ENCODE data around the gene TENM4. TPM values are rescaled to one million over a fixed set of nuclear protein-coding genes. Genes with fewer than 3 reads are reported as not detected.

Gene TENM4
- total RNA-seq, 1 experiment from 2014 or later, result 9.9 TPM

- H3K36me3 Mint-ChIP-seq (ENCODE audit: insufficient read depth, unreplicated experiment), result no peaks in the 10 kb centered on the region
- intact Hi-C loops (cut with micrococcal nuclease), result no loop called here
- CTCF ChIA-PET, result no interaction called here
These were observed 300.9 kb downstream of the TENM4 start for GRCh38 chr11:79139900-79140299.

GRCh38 chr11:79129702-79130101, 311.1 kb downstream of the TENM4 start:
- CTCF ChIA-PET, result interaction anchor here (0.8 kb wide), 1 partner anchor 139 kb away, joined by 4 read pairs; no protein-coding TSS in a partner anchor
- no peak overlapping the region for H3K27ac Mint-ChIP-seq (ENCODE audit: low read depth, unreplicated experiment)

More at GRCh38 chr11:79139900-79140299, 300.9 kb downstream of the TENM4 start:
- Mint-ChIP-seq H3K27me3 (ENCODE audit: insufficient read depth, unreplicated experiment) (no peaks in the 10 kb centered on the region), H3K9me3 (ENCODE audit: unreplicated experiment) (no peaks in the 10 kb centered on the region), H3K27ac (ENCODE audit: low read depth, unreplicated experiment) (no peak overlapping the region), H3K4me3 (ENCODE audit: unreplicated experiment) (no peak overlapping the region), H3K4me1 (ENCODE audit: insufficient read depth, unreplicated experiment) (no peaks in the 10 kb centered on the region)
- POLR2A ChIA-PET, result no interaction called here
- TF ChIP-seq CTCF (IDR thresholded peaks at IDR 0.05; ENCODE audit: unreplicated experiment), result no peak
- DNase-seq (ENCODE audit: unreplicated experiment), result no peak
- no TSS peak for BruUV-seq (replicated peaks)

GRCh38 chr11:79128291-79128690, 312.5 kb downstream of the TENM4 start:
- no peak for DNase-seq (ENCODE audit: unreplicated experiment)
- Mint-ChIP-seq H3K36me3 (ENCODE audit: insufficient read depth, unreplicated experiment) (no peaks in the 10 kb centered on the region), H3K27ac (ENCODE audit: low read depth, unreplicated experiment) (no peak overlapping the region), H3K4me3 (ENCODE audit: unreplicated experiment) (no peak overlapping the region), H3K27me3 (ENCODE audit: insufficient read depth, unreplicated experiment) (no peaks in the 10 kb centered on the region), H3K4me1 (ENCODE audit: insufficient read depth, unreplicated experiment) (no peaks in the 10 kb centered on the region), H3K9me3 (ENCODE audit: unreplicated experiment) (no peaks in the 10 kb centered on the region)
- ChIA-PET POLR2A (interaction anchor here (0.6 kb wide), 1 partner anchor 202 kb away, joined by 3 read pairs; no protein-coding TSS in a partner anchor), CTCF (interaction anchor here (0.6 to 0.8 kb wide), 2 partner anchors 32 to 301 kb away, joined by 3 to 4 read pairs; no protein-coding TSS in a partner anchor)
- intact Hi-C loops (cut with micrococcal nuclease), result no loop called here
- no TSS peak for BruUV-seq (replicated peaks)
- TF ChIP-seq CTCF (IDR thresholded peaks at IDR 0.05; ENCODE audit: unreplicated experiment), result no peak

More at GRCh38 chr11:79129702-79130101, 311.1 kb downstream of the TENM4 start:
- no TSS peak for BruUV-seq (replicated peaks)
- POLR2A ChIA-PET, result no interaction called here
- intact Hi-C loops (cut with micrococcal nuclease), result no loop called here
- no peak for DNase-seq (ENCODE audit: unreplicated experiment)
- H3K27me3 Mint-ChIP-seq (ENCODE audit: insufficient read depth, unreplicated experiment), result no peaks in the 10 kb centered on the region
- H3K9me3 Mint-ChIP-seq (ENCODE audit: unreplicated experiment), result no peaks in the 10 kb centered on the region
- H3K4me1 Mint-ChIP-seq (ENCODE audit: insufficient read depth, unreplicated experiment), result no peaks in the 10 kb centered on the region
- no peak overlapping the region for H3K4me3 Mint-ChIP-seq (ENCODE audit: unreplicated experiment)
- H3K36me3 Mint-ChIP-seq (ENCODE audit: insufficient read depth, unreplicated experiment), result no peaks in the 10 kb centered on the region
- no peak for TF ChIP-seq CTCF (IDR thresholded peaks at IDR 0.05; ENCODE audit: unreplicated experiment)

GRCh38 chr11:79122759-79123158, 318.1 kb downstream of the TENM4 start:
- H3K4me1 Mint-ChIP-seq (ENCODE audit: insufficient read depth, unreplicated experiment), result no peaks in the 10 kb centered on the region
- intact Hi-C loops (cut with micrococcal nuclease), result no loop called here
- DNase-seq (ENCODE audit: unreplicated experiment), result no peak
- no peak for TF ChIP-seq CTCF (IDR thresholded peaks at IDR 0.05; ENCODE audit: unreplicated experiment)
- H3K4me3 Mint-ChIP-seq (ENCODE audit: unreplicated experiment), result no peak overlapping the region
- POLR2A ChIA-PET, result no interaction called here
- H3K9me3 Mint-ChIP-seq (ENCODE audit: unreplicated experiment), result no peaks in the 10 kb centered on the region
- CTCF ChIA-PET, result interaction anchor here (0.6 to 0.8 kb wide), 2 partner anchors 22 to 60 kb away, joined by 3 to 6 read pairs; no protein-coding TSS in a partner anchor
- no peak overlapping the region for H3K27ac Mint-ChIP-seq (ENCODE audit: low read depth, unreplicated experiment)
- BruUV-seq (replicated peaks), result no TSS peak
- H3K27me3 Mint-ChIP-seq (ENCODE audit: insufficient read depth, unreplicated experiment), result no peaks in the 10 kb centered on the region
- H3K36me3 Mint-ChIP-seq (ENCODE audit: insufficient read depth, unreplicated experiment), result no peaks in the 10 kb centered on the region

Data from MCF 10A (cell line).